Glutamatergic neuron (in vitro differentiated cells): ENCODE data around the gene DLD. TPM values are rescaled to one million over a fixed set of nuclear protein-coding genes. Genes with fewer than 3 reads are reported as not detected.

Experiments used
- DNase-seq: peaks from one replicate; pipeline ENCODE4 v3.0.0; 2022
- H3K27ac Mint-ChIP-seq: one replicate; pipeline ENCODE4 v1.8.0; 2020; ENCODE audit warnings: mild to moderate bottlenecking, mixed read lengths, inconsistent platforms; ENCODE audit not compliant: unreplicated experiment
- H3K27me3 Mint-ChIP-seq: one replicate; pipeline ENCODE4 v1.8.0; 2020; ENCODE audit warnings: mild to moderate bottlenecking, moderate library complexity, mixed read lengths, inconsistent platforms; ENCODE audit not compliant: unreplicated experiment
- H3K36me3 Mint-ChIP-seq: one replicate; pipeline ENCODE4 v1.8.0; 2020; ENCODE audit warnings: mild to moderate bottlenecking, mixed read lengths, inconsistent platforms; ENCODE audit not compliant: unreplicated experiment
- H3K4me1 Mint-ChIP-seq: one replicate; pipeline ENCODE4 v1.8.0; 2020; ENCODE audit warnings: mild to moderate bottlenecking, low read depth, mixed read lengths, inconsistent platforms; ENCODE audit not compliant: unreplicated experiment
- H3K4me3 Mint-ChIP-seq: one replicate; pipeline ENCODE4 v1.8.0; 2020; ENCODE audit warnings: mild to moderate bottlenecking, mixed read lengths, inconsistent platforms; ENCODE audit not compliant: unreplicated experiment
- H3K9me3 Mint-ChIP-seq: one replicate; pipeline ENCODE4 v1.8.0; 2020; ENCODE audit warnings: mild to moderate bottlenecking, moderate library complexity, mixed read lengths, inconsistent platforms; ENCODE audit not compliant: unreplicated experiment
- CTCF ChIP-seq: fragments of 200-600 bp; sonication (generic); IDR thresholded peaks from one replicate; pipeline ENCODE4 v1.5.0; 2021; ENCODE audit not compliant: partially characterized antibody, unreplicated experiment
- total RNA-seq: library from RNA; stranded (reverse); fragmentation: NEBNext Ultra II Directional; extraction: Animal tissue kit (Norgen Biotek cat#: 25700); gene quantifications from one replicate; pipeline ENCODE4 v1.2.1, GENCODE V29; 2021; ENCODE audit not compliant: unreplicated experiment

DLD gene
- total RNA-seq, 1 donor from 2014 or later: 75.9 TPM

GRCh38 chr7:107854989-107855388, 36.0 kb upstream of the DLD start:
- Mint-ChIP-seq H3K27ac (no peak overlapping the region), H3K9me3 (no peaks in the 10 kb centered on the region), H3K4me3 (no peak overlapping the region), H3K4me1 (no peaks in the 10 kb centered on the region), H3K27me3 (peaks cover 2% of the 10 kb centered on the region), H3K36me3 (no peaks in the 10 kb centered on the region)
- no peak for DNase-seq
- no peak for TF ChIP-seq CTCF

GRCh38 chr7:107856806-107857540, 34.0 kb upstream of the DLD start:
- H3K4me1 Mint-ChIP-seq: no peaks in the 10 kb centered on the region
- H3K27ac Mint-ChIP-seq: no peak overlapping the region
- H3K9me3 Mint-ChIP-seq: no peaks in the 10 kb centered on the region
- H3K27me3 Mint-ChIP-seq: peaks cover 2% of the 10 kb centered on the region
- no peak overlapping the region for H3K4me3 Mint-ChIP-seq
- no peaks in the 10 kb centered on the region for H3K36me3 Mint-ChIP-seq
- DNase-seq: no peak
- TF ChIP-seq CTCF: no peak

GRCh38 chr7:107857541-107857912, 33.5 kb upstream of the DLD start:
- Mint-ChIP-seq H3K27me3 (peaks cover 2% of the 10 kb centered on the region), H3K27ac (no peak overlapping the region), H3K36me3 (no peaks in the 10 kb centered on the region), H3K4me3 (no peak overlapping the region), H3K4me1 (no peaks in the 10 kb centered on the region), H3K9me3 (no peaks in the 10 kb centered on the region)
- DNase-seq: no peak
- TF ChIP-seq CTCF: no peak

- no peaks in the 10 kb centered on the region for H3K9me3 Mint-ChIP-seq
- no peak overlapping the region for H3K4me3 Mint-ChIP-seq
- H3K4me1 Mint-ChIP-seq: no peaks in the 10 kb centered on the region
- no peaks in the 10 kb centered on the region for H3K36me3 Mint-ChIP-seq
- no peak overlapping the region for H3K27ac Mint-ChIP-seq
- DNase-seq: no peak
- peaks cover 2% of the 10 kb centered on the region for H3K27me3 Mint-ChIP-seq
- TF ChIP-seq CTCF: no peak
Measured at GRCh38 chr7:107858280-107858679, 32.7 kb upstream of the DLD start.

GRCh38 chr7:107860279-107860961, 30.6 kb upstream of the DLD start:
- TF ChIP-seq CTCF: no peak
- H3K4me3 Mint-ChIP-seq: no peak overlapping the region
- no peaks in the 10 kb centered on the region for H3K36me3 Mint-ChIP-seq
- no peak for DNase-seq
- H3K27ac Mint-ChIP-seq: no peak overlapping the region
- H3K4me1 Mint-ChIP-seq: no peaks in the 10 kb centered on the region
- no peaks in the 10 kb centered on the region for H3K9me3 Mint-ChIP-seq
- no peaks in the 10 kb centered on the region for H3K27me3 Mint-ChIP-seq
